ENCODE results near the gene UBE2M. TPM values are rescaled to one million over a fixed set of nuclear protein-coding genes. Genes with fewer than 3 reads are reported as not detected.
A peak's percentile ranks its signal among the peaks of the same experiment; 100 is the strongest.

Gene UBE2M
- total and polyA plus RNA-seq, 2 experiments from 2014 or later = 27.6 to 64.5 TPM

DNA sequence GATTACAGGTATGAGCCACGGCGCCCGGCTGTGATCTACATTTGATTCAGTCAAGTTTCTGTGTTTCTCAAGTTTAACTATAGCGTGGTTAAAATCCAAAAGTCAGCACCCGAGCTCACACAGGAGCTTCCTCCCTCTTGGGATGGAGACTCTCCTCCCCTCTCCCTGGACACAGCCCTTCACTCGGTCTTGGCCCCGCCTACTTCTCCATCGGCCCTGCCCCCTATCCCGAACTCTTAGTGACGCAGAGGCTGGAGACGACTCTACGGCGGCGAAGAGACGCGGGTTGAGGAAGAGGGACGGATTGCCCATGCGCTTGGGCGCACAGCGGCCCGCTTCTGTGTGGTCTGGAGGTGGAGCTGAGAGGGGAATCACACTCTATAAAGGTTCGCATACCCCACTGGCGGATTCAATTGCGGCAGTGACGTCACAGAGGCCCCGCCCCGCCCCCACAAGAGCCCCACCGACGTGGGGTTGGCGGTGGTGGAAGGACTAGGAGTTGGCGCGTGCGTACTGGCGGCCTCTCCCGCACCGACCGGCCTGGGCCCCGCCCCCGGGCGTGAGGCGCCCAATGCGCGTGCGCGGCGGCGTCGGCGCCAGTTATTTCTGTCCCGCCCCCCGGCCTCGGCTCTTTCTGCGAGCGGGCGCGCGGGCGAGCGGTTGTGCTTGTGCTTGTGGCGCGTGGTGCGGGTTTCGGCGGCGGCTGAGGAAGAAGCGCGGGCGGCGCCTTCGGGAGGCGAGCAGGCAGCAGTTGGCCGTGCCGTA, 14.4 kb downstream of the UBE2M start, which contains the start of gene TRIM28:
Gene TRIM28 (plus strand): TSS at position 239 of the 765 bp plus-strand sequence. CDS start 694 bp downstream, outside the sequence.
- no peaks in the 10 kb centered on the region for H3K9me2 ChIP-seq (ENCODE audit: insufficient read depth)
- peak within 1 kb of the TSS; percentile 99 for H3K4me3 ChIP-seq
- H3K4me3 Mint-ChIP-seq = peak within 1 kb of the TSS; percentile 99
- H3K4me2 ChIP-seq = peak within 1 kb of the TSS; percentile 98
- H3K36me3 Mint-ChIP-seq (ENCODE audit: low read depth) = peaks cover 44% of the 10 kb centered on the region
- ATAC-seq = peak; percentile 95
- H3K36me3 ChIP-seq (ENCODE audit: insufficient read depth) = peaks cover 24% of the 10 kb centered on the region
- peaks cover 15% of the 10 kb centered on the region; the same call in 1 of the 2 replicates for H3K27me3 ChIP-seq (ENCODE audit: insufficient read depth)
- no peak within 1 kb of the TSS for H2AFZ ChIP-seq
- peaks cover 37% of the 10 kb centered on the region for H4K20me1 ChIP-seq (replicated peaks; ENCODE audit: insufficient read depth)
- H3K27ac Mint-ChIP-seq = peak within 1 kb of the TSS; percentile 100
- peaks cover 22% of the 10 kb centered on the region for H3K4me1 Mint-ChIP-seq
- TF ChIP-seq, protein P1, sequence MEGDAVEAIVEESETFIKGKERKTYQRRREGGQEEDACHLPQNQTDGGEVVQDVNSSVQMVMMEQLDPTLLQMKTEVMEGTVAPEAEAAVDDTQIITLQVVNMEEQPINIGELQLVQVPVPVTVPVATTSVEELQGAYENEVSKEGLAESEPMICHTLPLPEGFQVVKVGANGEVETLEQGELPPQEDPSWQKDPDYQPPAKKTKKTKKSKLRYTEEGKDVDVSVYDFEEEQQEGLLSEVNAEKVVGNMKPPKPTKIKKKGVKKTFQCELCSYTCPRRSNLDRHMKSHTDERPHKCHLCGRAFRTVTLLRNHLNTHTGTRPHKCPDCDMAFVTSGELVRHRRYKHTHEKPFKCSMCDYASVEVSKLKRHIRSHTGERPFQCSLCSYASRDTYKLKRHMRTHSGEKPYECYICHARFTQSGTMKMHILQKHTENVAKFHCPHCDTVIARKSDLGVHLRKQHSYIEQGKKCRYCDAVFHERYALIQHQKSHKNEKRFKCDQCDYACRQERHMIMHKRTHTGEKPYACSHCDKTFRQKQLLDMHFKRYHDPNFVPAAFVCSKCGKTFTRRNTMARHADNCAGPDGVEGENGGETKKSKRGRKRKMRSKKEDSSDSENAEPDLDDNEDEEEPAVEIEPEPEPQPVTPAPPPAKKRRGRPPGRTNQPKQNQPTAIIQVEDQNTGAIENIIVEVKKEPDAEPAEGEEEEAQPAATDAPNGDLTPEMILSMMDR (conservative IDR thresholded peaks at IDR 0.05; ENCODE audit: low read depth in 2 of 2) = no peak
- no peak for TF ChIP-seq JUNB (IDR thresholded peaks at IDR 0.05; ENCODE audit: unreplicated experiment)
- TF ChIP-seq ZNF331 (CRISPR knock-in tag; IDR thresholded peaks at IDR 0.05; ENCODE audit: low read depth) = no peak
- TF ChIP-seq, protein P2, sequence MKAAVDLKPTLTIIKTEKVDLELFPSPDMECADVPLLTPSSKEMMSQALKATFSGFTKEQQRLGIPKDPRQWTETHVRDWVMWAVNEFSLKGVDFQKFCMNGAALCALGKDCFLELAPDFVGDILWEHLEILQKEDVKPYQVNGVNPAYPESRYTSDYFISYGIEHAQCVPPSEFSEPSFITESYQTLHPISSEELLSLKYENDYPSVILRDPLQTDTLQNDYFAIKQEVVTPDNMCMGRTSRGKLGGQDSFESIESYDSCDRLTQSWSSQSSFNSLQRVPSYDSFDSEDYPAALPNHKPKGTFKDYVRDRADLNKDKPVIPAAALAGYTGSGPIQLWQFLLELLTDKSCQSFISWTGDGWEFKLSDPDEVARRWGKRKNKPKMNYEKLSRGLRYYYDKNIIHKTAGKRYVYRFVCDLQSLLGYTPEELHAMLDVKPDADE (IDR thresholded peaks at IDR 0.05) = peak; percentile 46; the same call in 1 of the 2 replicates
- TF ChIP-seq CREB1 (CRISPR knock-in tag; IDR thresholded peaks at IDR 0.05; ENCODE audit: low read depth) = peak; percentile 98
- TF ChIP-seq ZNF114 (CRISPR knock-in tag; IDR thresholded peaks at IDR 0.05) = no peak
- TF ChIP-seq, protein P3, sequence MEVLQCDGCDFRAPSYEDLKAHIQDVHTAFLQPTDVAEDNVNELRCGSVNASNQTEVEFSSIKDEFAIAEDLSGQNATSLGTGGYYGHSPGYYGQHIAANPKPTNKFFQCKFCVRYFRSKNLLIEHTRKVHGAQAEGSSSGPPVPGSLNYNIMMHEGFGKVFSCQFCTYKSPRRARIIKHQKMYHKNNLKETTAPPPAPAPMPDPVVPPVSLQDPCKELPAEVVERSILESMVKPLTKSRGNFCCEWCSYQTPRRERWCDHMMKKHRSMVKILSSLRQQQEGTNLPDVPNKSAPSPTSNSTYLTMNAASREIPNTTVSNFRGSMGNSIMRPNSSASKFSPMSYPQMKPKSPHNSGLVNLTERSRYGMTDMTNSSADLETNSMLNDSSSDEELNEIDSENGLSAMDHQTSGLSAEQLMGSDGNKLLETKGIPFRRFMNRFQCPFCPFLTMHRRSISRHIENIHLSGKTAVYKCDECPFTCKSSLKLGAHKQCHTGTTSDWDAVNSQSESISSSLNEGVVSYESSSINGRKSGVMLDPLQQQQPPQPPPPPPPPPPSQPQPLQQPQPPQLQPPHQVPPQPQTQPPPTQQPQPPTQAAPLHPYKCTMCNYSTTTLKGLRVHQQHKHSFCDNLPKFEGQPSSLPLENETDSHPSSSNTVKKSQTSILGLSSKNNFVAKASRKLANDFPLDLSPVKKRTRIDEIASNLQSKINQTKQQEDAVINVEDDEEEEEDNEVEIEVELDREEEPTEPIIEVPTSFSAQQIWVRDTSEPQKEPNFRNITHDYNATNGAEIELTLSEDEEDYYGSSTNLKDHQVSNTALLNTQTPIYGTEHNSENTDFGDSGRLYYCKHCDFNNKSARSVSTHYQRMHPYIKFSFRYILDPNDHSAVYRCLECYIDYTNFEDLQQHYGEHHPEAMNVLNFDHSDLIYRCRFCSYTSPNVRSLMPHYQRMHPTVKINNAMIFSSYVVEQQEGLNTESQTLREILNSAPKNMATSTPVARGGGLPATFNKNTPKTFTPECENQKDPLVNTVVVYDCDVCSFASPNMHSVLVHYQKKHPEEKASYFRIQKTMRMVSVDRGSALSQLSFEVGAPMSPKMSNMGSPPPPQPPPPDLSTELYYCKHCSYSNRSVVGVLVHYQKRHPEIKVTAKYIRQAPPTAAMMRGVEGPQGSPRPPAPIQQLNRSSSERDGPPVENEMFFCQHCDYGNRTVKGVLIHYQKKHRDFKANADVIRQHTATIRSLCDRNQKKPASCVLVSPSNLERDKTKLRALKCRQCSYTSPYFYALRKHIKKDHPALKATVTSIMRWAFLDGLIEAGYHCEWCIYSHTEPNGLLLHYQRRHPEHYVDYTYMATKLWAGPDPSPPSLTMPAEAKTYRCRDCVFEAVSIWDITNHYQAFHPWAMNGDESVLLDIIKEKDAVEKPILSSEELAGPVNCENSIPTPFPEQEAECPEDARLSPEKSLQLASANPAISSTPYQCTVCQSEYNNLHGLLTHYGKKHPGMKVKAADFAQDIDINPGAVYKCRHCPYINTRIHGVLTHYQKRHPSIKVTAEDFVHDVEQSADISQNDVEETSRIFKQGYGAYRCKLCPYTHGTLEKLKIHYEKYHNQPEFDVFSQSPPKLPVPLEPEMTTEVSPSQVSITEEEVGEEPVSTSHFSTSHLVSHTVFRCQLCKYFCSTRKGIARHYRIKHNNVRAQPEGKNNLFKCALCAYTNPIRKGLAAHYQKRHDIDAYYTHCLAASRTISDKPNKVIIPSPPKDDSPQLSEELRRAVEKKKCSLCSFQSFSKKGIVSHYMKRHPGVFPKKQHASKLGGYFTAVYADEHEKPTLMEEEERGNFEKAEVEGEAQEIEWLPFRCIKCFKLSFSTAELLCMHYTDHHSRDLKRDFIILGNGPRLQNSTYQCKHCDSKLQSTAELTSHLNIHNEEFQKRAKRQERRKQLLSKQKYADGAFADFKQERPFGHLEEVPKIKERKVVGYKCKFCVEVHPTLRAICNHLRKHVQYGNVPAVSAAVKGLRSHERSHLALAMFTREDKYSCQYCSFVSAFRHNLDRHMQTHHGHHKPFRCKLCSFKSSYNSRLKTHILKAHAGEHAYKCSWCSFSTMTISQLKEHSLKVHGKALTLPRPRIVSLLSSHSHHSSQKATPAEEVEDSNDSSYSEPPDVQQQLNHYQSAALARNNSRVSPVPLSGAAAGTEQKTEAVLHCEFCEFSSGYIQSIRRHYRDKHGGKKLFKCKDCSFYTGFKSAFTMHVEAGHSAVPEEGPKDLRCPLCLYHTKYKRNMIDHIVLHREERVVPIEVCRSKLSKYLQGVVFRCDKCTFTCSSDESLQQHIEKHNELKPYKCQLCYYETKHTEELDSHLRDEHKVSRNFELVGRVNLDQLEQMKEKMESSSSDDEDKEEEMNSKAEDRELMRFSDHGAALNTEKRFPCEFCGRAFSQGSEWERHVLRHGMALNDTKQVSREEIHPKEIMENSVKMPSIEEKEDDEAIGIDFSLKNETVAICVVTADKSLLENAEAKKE (CRISPR knock-in tag; IDR thresholded peaks at IDR 0.05) = no peak
- TF ChIP-seq STAT1 (IDR thresholded peaks at IDR 0.05; ENCODE audit: unreplicated experiment) = no peak
- no peak for TF ChIP-seq EZH2phosphoT487 (IDR thresholded peaks at IDR 0.05; ENCODE audit: unreplicated experiment)
- no peak for TF ChIP-seq EZH2 (IDR thresholded peaks at IDR 0.05; ENCODE audit: low read depth, unreplicated experiment)
- no peak for TF ChIP-seq NANOG (IDR thresholded peaks at IDR 0.05; ENCODE audit: borderline replicate concordance)
- TF ChIP-seq, protein P4, sequence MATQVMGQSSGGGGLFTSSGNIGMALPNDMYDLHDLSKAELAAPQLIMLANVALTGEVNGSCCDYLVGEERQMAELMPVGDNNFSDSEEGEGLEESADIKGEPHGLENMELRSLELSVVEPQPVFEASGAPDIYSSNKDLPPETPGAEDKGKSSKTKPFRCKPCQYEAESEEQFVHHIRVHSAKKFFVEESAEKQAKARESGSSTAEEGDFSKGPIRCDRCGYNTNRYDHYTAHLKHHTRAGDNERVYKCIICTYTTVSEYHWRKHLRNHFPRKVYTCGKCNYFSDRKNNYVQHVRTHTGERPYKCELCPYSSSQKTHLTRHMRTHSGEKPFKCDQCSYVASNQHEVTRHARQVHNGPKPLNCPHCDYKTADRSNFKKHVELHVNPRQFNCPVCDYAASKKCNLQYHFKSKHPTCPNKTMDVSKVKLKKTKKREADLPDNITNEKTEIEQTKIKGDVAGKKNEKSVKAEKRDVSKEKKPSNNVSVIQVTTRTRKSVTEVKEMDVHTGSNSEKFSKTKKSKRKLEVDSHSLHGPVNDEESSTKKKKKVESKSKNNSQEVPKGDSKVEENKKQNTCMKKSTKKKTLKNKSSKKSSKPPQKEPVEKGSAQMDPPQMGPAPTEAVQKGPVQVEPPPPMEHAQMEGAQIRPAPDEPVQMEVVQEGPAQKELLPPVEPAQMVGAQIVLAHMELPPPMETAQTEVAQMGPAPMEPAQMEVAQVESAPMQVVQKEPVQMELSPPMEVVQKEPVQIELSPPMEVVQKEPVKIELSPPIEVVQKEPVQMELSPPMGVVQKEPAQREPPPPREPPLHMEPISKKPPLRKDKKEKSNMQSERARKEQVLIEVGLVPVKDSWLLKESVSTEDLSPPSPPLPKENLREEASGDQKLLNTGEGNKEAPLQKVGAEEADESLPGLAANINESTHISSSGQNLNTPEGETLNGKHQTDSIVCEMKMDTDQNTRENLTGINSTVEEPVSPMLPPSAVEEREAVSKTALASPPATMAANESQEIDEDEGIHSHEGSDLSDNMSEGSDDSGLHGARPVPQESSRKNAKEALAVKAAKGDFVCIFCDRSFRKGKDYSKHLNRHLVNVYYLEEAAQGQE (IDR thresholded peaks at IDR 0.05; ENCODE audit: unreplicated experiment) = no peak
- TF ChIP-seq POLR2AphosphoS5 (IDR thresholded peaks at IDR 0.05; ENCODE audit: low read depth) = peak; percentile 93
- H3K9me3 Mint-ChIP-seq = peaks cover 5% of the 10 kb centered on the region; the same call in 2 of the 3 replicates
- peaks cover 8% of the 10 kb centered on the region; the same call in 1 of the 2 replicates for H3K4me1 ChIP-seq (ENCODE audit: insufficient read depth)
- H3K79me2 ChIP-seq (replicated peaks; ENCODE audit: insufficient read depth) = peaks cover 37% of the 10 kb centered on the region
- H3F3A ChIP-seq (replicated peaks; ENCODE audit: low read depth) = peaks cover 43% of the 10 kb centered on the region
- H3K27me3 Mint-ChIP-seq (ENCODE audit: insufficient read depth, low read depth, poor library complexity) = peaks cover 45% of the 10 kb centered on the region
- DNase-seq (ENCODE audit: low spot score) = peak; percentile 98
- peak within 1 kb of the TSS; percentile 96 for H3K27ac ChIP-seq (ENCODE audit: low read depth)

Measured in GM23338 (cell line).